HG03460 (cell line): ENCODE results near the gene RFTN1.
A peak's percentile ranks its signal among the peaks of the same experiment; 100 is the strongest.

Experiments used
- ATAC-seq: cut with Tn5 transposase; IDR thresholded peaks from one replicate; pipeline ENCODE4 v1.9.1; 2021; ENCODE audit not compliant: unreplicated experiment

RFTN1 gene

GRCh38 chr3:16364963-16365362, 148.5 kb downstream of the RFTN1 start:
- ATAC-seq, result no peak

DNA sequence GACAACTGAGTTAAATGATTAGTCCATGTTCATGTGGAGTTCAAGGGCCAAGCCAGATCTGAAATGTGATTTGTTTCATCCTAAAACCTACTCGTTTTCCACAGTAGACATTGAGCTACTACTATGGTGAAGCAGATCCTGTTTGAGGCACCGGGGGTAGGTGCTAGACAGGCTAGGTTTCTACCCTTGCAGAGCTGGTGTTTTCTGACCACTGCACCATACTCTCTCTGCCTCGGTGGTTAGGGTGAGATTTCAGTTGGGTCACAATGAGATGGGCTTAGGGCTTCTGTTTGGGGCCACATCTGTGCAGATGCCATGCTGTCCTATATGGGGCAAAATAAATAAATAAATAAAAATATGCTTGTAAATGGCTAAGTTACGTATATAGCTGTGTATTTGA, 149.2 kb downstream of the RFTN1 start:
- no peak for ATAC-seq

- ATAC-seq, result no peak
Measured at GRCh38 chr3:16363636-16364035, 149.9 kb downstream of the RFTN1 start.

DNA sequence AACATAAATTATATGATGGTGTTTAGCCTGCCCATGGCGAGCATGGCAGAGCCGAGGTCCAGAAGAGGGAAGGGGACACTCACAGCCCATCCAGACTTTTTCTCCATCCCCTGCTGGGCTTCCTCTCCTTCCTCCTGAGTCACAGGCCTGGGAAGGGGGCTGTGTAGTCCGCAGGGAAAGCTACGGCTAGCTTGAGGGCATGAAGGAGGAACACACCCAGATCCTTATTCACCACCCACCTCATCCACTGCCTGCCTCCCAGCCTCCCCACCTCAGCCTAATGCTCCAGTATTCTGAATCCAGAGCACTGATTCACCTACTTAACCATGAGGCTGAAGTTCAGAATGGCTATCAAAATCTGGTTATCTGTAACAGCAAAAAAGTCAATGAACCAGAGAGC, 150.7 kb downstream of the RFTN1 start:
- no peak for ATAC-seq

DNA sequence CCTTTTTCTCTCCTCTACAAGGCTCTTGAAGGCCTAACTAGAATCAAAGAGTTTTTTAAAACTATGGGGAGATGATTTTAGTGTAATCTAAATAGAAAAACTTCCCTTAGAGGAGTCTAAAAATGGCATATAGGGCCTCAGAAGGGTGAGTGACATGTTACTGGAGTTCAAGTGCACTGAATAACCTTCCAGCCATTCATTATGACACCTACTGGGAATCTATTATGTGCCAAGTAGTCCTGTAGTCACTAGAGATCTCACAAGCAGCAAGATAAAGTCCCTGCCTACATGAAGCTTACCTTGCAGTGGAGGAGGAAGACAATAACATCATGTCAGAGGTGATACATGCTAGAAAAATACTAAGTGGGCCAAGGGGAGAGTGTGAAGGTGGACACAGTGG, 152.4 kb downstream of the RFTN1 start:
- ATAC-seq, result no peak

DNA sequence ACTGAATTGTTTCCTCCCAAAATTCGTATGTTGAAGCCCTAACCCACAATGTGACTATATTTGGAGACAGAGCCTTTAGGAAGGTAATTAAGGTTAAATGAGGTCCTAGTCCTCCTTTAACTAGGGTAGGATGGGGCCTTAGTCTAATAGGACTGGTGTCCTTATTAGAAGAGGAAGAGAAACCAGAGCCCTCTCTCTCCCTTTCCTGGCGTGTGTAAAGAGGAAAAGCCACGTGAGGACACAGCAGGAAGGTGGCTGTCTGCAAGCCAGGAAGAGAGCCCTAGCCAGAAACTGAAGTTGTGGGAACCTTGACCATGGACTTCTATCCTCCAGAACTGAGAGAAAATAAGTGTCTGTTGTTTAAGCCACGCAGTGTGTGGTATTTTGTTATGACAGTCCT, 154.2 kb downstream of the RFTN1 start:
- no peak for ATAC-seq

DNA sequence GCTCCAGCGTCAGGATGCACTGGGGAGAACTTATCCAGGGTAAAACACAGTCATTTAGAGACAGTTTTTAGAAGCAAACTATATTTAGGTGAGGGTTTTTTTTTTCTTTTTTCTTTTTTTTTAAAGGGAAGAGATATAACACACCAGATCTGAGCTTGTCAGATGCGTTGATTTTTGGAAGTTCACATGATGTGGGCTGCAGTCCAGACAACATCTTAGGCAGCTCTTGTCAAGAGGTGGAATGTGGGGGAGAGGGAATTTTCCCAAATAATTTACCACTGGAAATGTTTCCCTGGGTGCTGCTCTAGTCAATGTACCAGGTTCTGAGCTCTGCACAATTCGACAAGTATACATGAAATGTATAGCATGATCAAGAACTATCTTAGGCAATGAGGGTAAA, 155.2 kb downstream of the RFTN1 start:
- no peak for ATAC-seq

DNA sequence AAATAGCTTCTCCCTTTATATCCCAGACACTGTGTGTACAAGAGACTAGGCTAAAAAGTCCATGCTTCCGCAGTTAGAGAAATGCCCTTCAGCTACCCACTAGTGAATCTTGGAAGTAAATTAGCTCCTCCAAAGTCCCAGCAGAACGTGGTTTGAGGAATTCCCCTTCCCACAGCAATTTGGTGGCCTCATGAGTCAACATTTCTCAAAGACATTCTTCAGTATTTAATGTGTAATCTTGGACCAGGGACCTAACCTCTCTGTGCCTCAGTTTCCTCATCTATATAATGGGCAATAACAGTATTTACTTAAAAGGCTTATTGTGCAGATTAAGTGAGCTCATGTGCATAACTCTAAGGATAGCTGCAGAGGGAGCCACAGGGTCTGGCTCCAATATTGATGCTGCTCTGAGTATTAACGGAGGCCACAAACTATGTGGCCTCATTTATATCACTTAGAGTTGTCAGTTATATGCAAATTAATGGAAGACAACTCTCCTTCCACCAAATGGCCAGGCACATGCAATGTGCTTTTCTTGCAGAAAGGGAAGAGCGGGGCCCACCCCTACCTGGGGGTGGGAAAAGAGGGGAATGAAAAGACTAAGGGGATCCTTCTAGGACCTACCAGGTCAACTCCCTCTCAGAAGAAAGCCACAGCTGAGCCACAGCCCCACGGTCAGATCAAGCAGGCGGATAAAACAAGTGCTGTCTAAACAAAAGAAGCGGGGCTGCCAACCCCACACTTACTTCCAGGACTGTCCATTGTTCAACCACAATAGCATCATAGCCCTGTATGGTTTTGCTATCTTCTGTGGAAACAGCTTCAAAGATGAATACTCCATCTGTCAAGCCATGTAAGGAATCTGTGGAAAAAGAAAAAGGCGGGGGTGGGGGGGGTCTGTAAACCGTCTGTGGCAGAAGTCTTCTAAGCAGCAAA, 156.0 kb downstream of the RFTN1 start:
- no peak for ATAC-seq

DNA sequence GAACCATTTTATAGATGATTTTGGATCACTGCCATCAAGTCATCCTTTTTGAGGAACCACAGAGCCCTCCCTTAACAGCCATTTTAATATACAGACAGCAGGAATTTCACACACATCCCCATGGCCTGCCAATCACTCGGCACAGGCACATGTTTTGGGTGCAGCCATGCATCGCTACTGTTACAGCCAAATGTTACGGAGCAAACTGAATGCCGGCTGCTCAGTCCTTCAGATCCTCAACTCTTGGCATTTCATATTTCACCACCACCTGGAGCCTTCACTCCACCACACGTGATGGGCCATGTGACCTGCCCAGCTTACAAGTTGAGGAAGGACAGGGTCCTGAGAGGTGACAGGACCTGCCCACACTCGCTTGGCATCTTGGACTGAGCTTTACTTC, 157.7 kb downstream of the RFTN1 start:
- no peak for ATAC-seq

- ATAC-seq, result no peak
Measured at GRCh38 chr3:16354291-16354690, 159.2 kb downstream of the RFTN1 start.

DNA sequence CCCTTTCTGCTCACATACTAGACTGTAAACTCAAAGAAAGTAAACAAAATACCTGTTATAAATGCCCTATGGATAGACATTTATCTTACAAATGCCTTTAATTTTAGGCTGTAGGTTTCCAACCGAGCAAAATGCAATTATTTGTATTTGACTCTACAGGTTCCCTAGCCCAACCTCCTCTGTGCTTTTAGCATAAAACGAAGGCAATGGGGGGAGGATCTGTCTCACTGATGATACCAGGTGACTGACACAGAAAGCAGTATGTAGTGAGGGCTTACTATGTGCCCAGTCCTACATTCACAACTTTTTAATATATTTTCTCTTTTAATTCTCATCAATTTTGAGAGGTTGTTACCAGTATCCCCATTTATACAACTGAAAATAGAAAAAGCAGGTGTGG, 161.1 kb downstream of the RFTN1 start:
- no peak for ATAC-seq

DNA sequence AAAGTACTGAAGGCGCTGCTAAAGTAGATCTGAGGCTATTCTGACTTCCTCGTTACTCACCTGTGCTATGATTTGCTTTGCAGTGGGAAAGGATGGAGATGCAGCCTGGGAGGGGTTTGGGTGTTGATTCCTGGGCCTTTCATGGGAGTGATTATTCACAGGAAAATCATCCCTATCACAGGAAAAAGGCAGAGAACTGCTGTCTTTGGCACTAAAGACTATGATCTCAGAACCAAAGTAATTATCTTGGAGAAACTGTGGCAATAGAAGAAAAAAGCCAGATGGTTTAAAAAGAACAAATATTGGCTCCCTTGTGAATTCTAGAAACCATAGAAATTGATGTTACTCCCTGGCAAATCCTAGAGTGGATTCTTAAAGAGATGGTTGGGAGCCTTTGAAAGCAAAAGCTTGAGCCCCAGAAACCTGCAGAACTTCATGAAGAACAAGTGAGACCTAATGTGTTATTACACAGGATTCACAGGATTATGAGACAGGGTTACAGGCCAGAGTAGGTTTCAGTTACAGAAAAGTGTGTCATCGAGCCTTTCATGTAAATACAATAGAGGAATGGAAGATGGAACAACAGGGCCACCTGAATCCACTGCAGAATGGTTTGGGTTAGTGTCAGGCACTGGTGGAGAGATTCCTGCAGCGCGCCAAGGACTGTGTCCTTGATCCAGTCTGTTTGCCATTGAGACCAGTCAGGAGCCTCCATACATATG, 162.7 kb downstream of the RFTN1 start:
- no peak for ATAC-seq

DNA sequence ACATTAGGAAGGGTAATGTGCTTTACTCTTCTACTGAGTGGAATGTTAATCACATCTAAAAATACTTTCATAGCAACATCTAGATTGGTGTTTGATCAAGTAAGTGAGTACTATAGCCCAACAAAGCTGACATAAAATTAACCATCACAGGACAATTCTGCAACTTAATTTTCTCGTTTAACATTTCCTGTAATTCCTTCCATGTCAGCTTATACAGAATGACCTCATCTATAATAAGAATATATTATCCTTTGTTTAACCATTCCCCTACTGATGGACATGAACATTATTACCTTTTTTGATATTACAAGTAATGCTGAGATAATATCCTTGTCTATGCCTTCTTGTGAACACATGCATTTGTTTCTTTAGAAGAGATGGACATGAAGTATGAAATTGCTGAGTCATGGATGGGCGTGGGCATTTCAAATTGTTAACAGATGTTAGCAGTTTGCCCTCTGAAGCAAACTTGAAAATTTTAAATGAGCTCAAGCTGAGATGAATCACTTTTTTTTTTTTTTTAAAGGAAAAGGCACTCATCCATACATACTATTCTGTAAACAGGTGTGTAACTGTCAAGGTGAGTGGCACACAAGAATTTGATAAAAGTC, 163.4 kb downstream of the RFTN1 start:
- ATAC-seq, result no peak

GRCh38 chr3:16347548-16347947, 166.0 kb downstream of the RFTN1 start:
- ATAC-seq, result no peak

- ATAC-seq, result no peak
Measured at GRCh38 chr3:16346413-16347081, 167.0 kb downstream of the RFTN1 start.

- no peak for ATAC-seq
Measured at GRCh38 chr3:16343101-16343500, 170.4 kb downstream of the RFTN1 start.

DNA sequence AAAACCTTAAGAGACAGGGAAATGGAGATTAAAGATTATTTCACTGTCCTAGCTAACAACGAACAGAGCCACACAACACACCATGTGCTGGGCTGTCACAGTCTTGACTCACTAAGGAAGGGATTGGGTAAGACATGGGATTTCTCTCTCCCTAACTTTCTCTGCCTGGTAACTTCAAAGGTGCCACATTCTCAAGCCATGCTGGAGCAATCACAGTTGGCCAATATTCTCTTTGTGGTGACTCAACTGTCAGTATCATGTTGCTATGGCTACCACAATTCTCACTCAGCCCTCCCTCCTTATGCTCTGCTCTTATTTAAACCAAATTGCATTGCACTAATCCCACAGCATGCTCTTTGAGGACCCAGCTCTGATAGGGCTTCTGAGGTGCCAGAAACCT, 174.5 kb downstream of the RFTN1 start:
- ATAC-seq, result peak; percentile 45

DNA sequence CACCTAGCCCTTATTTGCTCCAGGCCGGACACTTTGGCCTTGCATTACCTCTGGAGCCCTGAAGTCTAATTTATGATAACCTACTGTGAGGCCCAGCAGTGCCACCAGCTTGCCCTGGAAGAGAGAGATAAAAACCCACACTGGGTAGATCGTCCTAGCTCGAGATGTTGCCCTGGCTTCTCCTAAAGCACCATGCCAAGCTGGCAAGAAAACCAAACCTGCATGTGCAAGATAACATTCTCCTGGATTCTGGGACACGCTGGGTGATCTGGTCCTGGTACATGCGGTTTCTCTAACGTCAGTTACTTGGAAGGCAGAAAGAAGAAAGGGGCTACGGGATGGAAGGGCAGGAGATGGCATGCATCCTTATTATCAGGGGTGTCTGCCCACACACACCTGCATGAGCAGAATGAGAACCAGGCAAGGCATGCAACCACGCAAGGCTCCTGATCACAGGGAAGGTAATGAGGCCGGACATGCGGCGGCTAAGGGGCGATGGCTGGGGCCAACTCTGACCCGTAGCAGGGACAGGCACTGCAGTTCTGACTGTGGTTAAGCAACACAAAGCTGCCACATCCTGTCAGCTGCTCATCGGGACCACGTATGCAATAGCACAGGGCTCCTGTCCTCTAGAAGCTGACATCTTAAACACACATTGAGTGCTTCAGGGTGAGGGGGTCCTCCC, 175.5 kb downstream of the RFTN1 start:
- ATAC-seq, result peak; percentile 87

DNA sequence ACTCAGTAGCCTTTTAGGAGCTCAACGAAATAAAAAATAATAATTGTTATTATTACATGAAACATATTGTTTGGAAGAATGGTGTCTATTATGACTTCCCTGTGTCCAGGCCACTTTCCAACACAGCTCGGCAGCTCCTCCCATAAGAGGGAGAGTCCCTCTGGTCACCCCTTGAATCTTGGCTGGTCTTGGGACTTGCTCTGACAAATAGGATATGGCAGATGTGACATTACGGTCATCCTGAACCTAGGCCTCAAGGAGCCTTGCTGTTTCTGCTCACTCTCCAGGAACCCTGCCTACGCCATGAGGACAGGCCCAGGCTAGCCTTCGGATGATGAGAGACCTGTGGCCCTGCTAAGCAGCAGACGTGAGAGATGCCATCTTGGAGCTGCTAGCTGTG, 176.7 kb downstream of the RFTN1 start:
- no peak for ATAC-seq

- ATAC-seq, result no peak
Measured at GRCh38 chr3:16335772-16336645, 177.5 kb downstream of the RFTN1 start.
